AG09319 (cell line): ENCODE measurements around the gene HCFC1R1.

Source experiments
- DNase-seq: peaks from one replicate; pipeline ENCODE4 v3.0.0-alpha.2; 2010; ENCODE audit warnings: low read depth; ENCODE audit errors: extremely low read depth
- TF ChIP-seq, protein P1 (sequence below): IDR thresholded peaks from 2 replicates; pipeline ENCODE4 v1.5.1; 2011; ENCODE audit warnings: low read depth, mild to moderate bottlenecking, inconsistent platforms, low read length, moderate library complexity

Gene HCFC1R1

GRCh38 chr16:3027983-3028715, 4.4 kb upstream of the HCFC1R1 start:
- TF ChIP-seq, protein P1, sequence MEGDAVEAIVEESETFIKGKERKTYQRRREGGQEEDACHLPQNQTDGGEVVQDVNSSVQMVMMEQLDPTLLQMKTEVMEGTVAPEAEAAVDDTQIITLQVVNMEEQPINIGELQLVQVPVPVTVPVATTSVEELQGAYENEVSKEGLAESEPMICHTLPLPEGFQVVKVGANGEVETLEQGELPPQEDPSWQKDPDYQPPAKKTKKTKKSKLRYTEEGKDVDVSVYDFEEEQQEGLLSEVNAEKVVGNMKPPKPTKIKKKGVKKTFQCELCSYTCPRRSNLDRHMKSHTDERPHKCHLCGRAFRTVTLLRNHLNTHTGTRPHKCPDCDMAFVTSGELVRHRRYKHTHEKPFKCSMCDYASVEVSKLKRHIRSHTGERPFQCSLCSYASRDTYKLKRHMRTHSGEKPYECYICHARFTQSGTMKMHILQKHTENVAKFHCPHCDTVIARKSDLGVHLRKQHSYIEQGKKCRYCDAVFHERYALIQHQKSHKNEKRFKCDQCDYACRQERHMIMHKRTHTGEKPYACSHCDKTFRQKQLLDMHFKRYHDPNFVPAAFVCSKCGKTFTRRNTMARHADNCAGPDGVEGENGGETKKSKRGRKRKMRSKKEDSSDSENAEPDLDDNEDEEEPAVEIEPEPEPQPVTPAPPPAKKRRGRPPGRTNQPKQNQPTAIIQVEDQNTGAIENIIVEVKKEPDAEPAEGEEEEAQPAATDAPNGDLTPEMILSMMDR, result peak; percentile 50
- DNase-seq, result no peak

DNA sequence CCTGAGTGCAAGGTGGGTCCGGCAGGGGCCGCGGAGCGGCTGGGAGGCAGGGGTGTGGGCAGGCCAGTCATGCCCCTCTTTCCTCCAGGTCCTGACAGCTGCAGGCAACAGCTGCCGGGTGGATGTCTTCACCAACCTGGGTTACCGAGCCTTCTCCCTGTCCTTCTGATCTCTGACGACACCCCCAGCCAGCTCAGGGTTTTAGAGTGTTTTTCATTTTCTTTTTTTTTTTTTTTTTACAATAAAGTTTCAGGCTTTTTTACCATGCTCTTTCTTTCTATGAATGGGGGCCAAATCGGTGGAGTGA, 3.7 kb upstream of the HCFC1R1 start:
- DNase-seq, result no peak
- TF ChIP-seq, protein P1, result no peak

- TF ChIP-seq, protein P1, result no peak
- no peak for DNase-seq
Measured at GRCh38 chr16:3026609-3027488, 3.1 kb upstream of the HCFC1R1 start.

GRCh38 chr16:3026003-3026378, 2.2 kb upstream of the HCFC1R1 start:
- TF ChIP-seq, protein P1, result no peak
- DNase-seq, result no peak

DNA sequence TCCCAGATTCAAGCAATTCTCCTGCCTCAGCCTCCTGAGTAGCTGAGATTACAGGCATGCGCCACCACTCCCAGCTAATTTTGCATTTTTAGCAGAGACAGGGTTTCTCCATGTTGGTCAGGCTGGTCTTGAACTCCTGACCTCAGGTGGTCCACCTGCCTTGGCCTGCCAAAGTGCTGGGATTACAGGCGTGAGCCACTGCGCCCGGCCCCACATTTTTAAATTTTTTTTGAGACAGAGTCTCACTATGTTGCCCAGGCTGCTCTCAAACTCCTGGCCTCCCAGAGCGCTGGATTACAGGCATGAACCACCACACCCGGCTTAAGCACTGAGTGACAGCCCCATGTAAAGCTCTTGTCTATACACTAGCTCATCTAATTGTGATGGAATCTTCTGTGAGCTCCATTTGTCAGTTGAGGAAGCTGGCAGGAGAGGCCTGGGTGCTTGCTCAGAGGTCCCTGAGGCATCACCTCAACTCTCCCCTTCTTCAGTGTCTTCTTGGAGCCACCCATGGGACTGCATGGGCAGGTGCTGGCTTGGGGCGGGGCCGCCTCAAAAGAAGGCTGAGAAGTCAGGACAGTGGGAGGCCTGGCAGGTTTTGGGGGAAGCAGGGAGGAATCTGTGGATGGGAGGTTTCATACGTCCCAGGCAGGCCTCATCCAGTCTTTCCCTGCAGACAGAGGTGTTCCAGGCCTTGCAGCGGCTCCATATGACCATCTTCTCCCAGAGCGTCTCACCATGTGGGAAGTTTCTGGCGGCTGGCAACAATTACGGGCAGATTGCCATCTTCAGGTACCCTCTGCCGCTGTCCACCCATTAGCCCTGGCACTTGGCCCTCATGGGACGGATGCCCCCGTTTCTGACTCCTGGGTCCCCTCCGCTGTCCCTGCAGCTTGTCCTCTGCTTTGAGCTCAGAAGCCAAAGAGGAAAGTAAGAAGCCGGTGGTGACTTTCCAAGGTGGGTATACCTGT, 1.6 kb upstream of the HCFC1R1 start:
- TF ChIP-seq, protein P1, result no peak
- DNase-seq, result no peak

DNA sequence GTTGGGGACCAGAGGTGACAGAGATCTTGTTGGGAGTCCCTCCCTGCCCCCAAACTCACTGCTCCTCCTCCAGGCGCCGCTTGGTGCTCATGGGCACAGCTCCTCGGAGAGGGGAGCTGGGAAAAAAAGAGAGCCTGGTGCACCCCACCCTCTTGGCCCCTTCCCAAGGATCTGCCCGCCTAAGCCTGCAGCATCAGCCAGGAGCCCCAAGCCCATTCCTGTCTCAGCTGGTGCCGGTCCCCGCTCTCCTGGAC, 400 bp downstream of the HCFC1R1 start:
- DNase-seq, result no peak
- TF ChIP-seq, protein P1, result no peak
